SU-DHL-6 (cell line): ENCODE results near the gene TRAK1.

ENCODE experiments used
- H2AFZ ChIP-seq: fragments of 200-600 bp; sonication (generic); 2 replicates; pipeline ENCODE4 v1.6.1; 2014; ENCODE audit warnings: low read depth, mild to moderate bottlenecking, moderate library complexity, mixed read lengths, antibody characterized with exemption, low read length; ENCODE audit not compliant: severe bottlenecking
- H3F3A ChIP-seq: fragments of 200-600 bp; shearing (Covaris generic); 2 replicates; pipeline ENCODE4 v1.6.0; 2016; ENCODE audit warnings: antibody characterized with exemption, mild to moderate bottlenecking; ENCODE audit not compliant: insufficient read depth
- H3K27ac ChIP-seq: fragments of 200-600 bp; sonication (generic); 2 replicates; pipeline ENCODE4 v1.5.1; 2016; ENCODE audit warnings: low read depth, mild to moderate bottlenecking, low read length, moderate library complexity, mixed read lengths
- H3K27me3 ChIP-seq: fragments of 200-600 bp; sonication (generic), shearing (Covaris generic); 2 replicates; pipeline ENCODE4 v1.6.0; 2014; ENCODE audit warnings: mild to moderate bottlenecking, low read length
- H3K36me3 ChIP-seq: fragments of 200-600 bp; sonication (generic); 2 replicates; pipeline ENCODE4 v1.6.1; 2014; ENCODE audit warnings: mild to moderate bottlenecking, low read length, mixed read lengths
- H3K4me2 ChIP-seq: fragments of 300-600, 200-600 bp; shearing (Covaris generic), sonication (generic); 2 replicates; pipeline ENCODE4 v1.6.0; 2014; ENCODE audit warnings: low read length, low read depth, mild to moderate bottlenecking; ENCODE audit not compliant: poor library complexity, severe bottlenecking
- H3K4me3 ChIP-seq: fragments of 200-600 bp; sonication (generic); 2 replicates; pipeline ENCODE4 v1.5.1; 2014; ENCODE audit warnings: antibody characterized with exemption, low read length, mild to moderate bottlenecking, mixed read lengths; ENCODE audit not compliant: insufficient read depth, poor library complexity, severe bottlenecking
- H3K79me2 ChIP-seq: fragments of 200-600 bp; sonication (generic); 2 replicates; pipeline ENCODE4 v1.6.1; 2014; ENCODE audit warnings: mild to moderate bottlenecking, low read length, moderate library complexity; ENCODE audit not compliant: insufficient read depth
- H3K9ac ChIP-seq: fragments of 200-600 bp; sonication (generic); 2 replicates; pipeline ENCODE4 v1.7.0; 2014; ENCODE audit warnings: mild to moderate bottlenecking, low read length
- H3K9me2 ChIP-seq: fragments of 200-600 bp; sonication (generic); replicated peaks from 2 replicates; pipeline ENCODE4 v1.6.1; 2014; ENCODE audit warnings: low read length; ENCODE audit not compliant: insufficient read depth
- H3K9me3 ChIP-seq: fragments of 200-600 bp; sonication (generic); 2 replicates; pipeline ENCODE4 v1.6.1; 2014; ENCODE audit warnings: low read length, mixed read lengths; ENCODE audit not compliant: insufficient read depth
- H4K20me1 ChIP-seq: fragments of 200-600 bp; sonication (generic); 2 replicates; pipeline ENCODE4 v1.6.1; 2014; ENCODE audit warnings: low read depth, mild to moderate bottlenecking, antibody characterized with exemption, low read length, moderate library complexity, mixed read lengths
- CTCF ChIP-seq: fragments of 200-600 bp; sonication (generic); IDR thresholded peaks from one replicate; pipeline ENCODE4 v1.5.1; 2017; ENCODE audit warnings: antibody characterized with exemption, mild to moderate bottlenecking, low read length, moderate library complexity; ENCODE audit not compliant: insufficient read depth, poor library complexity, severe bottlenecking
- EZH2phosphoT487 ChIP-seq: fragments of 200-600 bp; sonication (generic), shearing (Covaris generic); conservative IDR thresholded peaks from 2 replicates; pipeline ENCODE4 v1.6.1; 2018; ENCODE audit warnings: mild to moderate bottlenecking, antibody characterized with exemption, low read length, moderate library complexity, mixed read lengths

Gene TRAK1

GRCh38 chr3:42166214-42166613, 75.1 kb downstream of the TRAK1 start:
- Histone ChIP-seq H3K27me3 (no peaks in the 10 kb centered on the region), H3K9ac (no peak overlapping the region), H3K36me3 (no peaks in the 10 kb centered on the region), H3F3A (peaks cover 29% of the 10 kb centered on the region), H4K20me1 (no peaks in the 10 kb centered on the region), H3K4me3 (no peak overlapping the region), H3K4me2 (no peak overlapping the region), H3K27ac (0 out of 2 replicates have a peak overlapping the region, but pooled peaks have one; percentile 43), H3K9me3 (no peaks in the 10 kb centered on the region), H3K9me2 (no peaks in the 10 kb centered on the region), H3K79me2 (peaks cover 88% of the 10 kb centered on the region), H2AFZ (no peak overlapping the region)
- TF ChIP-seq CTCF (no peak), EZH2phosphoT487 (no peak)

GRCh38 chr3:42166662-42167300, 75.6 kb downstream of the TRAK1 start:
- Histone ChIP-seq H3K9ac (no peak overlapping the region), H3K4me2 (no peak overlapping the region), H3K9me3 (no peaks in the 10 kb centered on the region), H3K79me2 (peaks cover 88% of the 10 kb centered on the region), H3F3A (peaks cover 34% of the 10 kb centered on the region), H4K20me1 (no peaks in the 10 kb centered on the region), H3K4me3 (no peak overlapping the region), H3K27me3 (no peaks in the 10 kb centered on the region), H3K36me3 (no peaks in the 10 kb centered on the region), H2AFZ (no peak overlapping the region), H3K9me2 (no peaks in the 10 kb centered on the region), H3K27ac (peak overlapping the region; percentile 43; the same call in 1 of the 2 replicates)
- no peak for TF ChIP-seq CTCF
- TF ChIP-seq EZH2phosphoT487 = no peak

GRCh38 chr3:42169579-42170120, 78.5 kb downstream of the TRAK1 start:
- Histone ChIP-seq H3K9me2 (no peaks in the 10 kb centered on the region), H2AFZ (no peak overlapping the region), H3K9ac (peak overlapping the region; percentile 54), H4K20me1 (no peaks in the 10 kb centered on the region), H3K4me2 (peak overlapping the region; percentile 60), H3K4me3 (no peak overlapping the region), H3F3A (peaks cover 61% of the 10 kb centered on the region), H3K27ac (peak overlapping the region; percentile 92), H3K9me3 (no peaks in the 10 kb centered on the region), H3K79me2 (peaks cover 83% of the 10 kb centered on the region), H3K27me3 (no peaks in the 10 kb centered on the region), H3K36me3 (no peaks in the 10 kb centered on the region)
- TF ChIP-seq CTCF (no peak), EZH2phosphoT487 (no peak)
